Epithelial cell of proximal tubule (primary cell): ENCODE results near the gene ZNF746. TPM values are rescaled to one million over a fixed set of nuclear protein-coding genes. Genes with fewer than 3 reads are reported as not detected.
"Not testable (repeated sequence)": the region's sequence is repeated elsewhere in the genome, so short reads cannot be mapped to it uniquely, and the experiment has no call there.

Source experiments
- DNase-seq: peaks from one replicate; pipeline ENCODE4 v3.0.0-alpha.2; 2011; ENCODE audit warnings: low read depth
- H3K4me3 ChIP-seq: 2 replicates; pipeline ENCODE4 v1.5.1; 2011; ENCODE audit warnings: low read depth, mild to moderate bottlenecking, low read length
- total RNA-seq: library from RNA; depleted of rRNA; stranded (reverse); fragments of >200 nt; gene quantifications from 2 replicates; pipeline ENCODE4 v1.2.3, GENCODE V29; 2015
- TF ChIP-seq, protein P1 (sequence below): conservative IDR thresholded peaks from 2 replicates; pipeline ENCODE4 v1.5.1; 2012; ENCODE audit warnings: low read depth, mild to moderate bottlenecking, low read length

Gene ZNF746
- total RNA-seq, 1 donor from 2014 or later, result 18.5 TPM

DNA sequence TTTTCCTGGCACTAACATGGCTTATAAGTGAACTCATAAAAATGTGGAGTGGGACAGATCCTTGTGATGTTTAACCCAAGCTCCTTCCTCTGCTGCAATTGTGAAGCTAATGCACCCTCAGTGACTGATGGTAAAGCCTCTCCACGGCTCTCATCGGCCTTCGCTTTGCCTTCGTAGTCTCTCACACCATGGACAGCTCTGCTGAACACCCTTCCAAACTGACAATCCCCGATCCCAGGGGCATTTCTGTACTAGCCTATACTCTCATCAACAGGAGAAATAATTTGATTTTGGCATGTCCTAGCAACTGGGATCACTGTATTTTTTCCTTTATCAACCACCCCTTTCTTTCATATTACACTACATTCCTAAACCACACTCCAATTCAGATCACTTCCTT, 42.9 kb downstream of the ZNF746 start:
- no peak overlapping the region for H3K4me3 ChIP-seq
- DNase-seq, result no peak
- TF ChIP-seq, protein P1, sequence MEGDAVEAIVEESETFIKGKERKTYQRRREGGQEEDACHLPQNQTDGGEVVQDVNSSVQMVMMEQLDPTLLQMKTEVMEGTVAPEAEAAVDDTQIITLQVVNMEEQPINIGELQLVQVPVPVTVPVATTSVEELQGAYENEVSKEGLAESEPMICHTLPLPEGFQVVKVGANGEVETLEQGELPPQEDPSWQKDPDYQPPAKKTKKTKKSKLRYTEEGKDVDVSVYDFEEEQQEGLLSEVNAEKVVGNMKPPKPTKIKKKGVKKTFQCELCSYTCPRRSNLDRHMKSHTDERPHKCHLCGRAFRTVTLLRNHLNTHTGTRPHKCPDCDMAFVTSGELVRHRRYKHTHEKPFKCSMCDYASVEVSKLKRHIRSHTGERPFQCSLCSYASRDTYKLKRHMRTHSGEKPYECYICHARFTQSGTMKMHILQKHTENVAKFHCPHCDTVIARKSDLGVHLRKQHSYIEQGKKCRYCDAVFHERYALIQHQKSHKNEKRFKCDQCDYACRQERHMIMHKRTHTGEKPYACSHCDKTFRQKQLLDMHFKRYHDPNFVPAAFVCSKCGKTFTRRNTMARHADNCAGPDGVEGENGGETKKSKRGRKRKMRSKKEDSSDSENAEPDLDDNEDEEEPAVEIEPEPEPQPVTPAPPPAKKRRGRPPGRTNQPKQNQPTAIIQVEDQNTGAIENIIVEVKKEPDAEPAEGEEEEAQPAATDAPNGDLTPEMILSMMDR, result no peak

GRCh38 chr7:149454006-149454405, 43.6 kb downstream of the ZNF746 start:
- DNase-seq, result no peak
- TF ChIP-seq, protein P1, result no peak
- H3K4me3 ChIP-seq, result no peak overlapping the region

DNA sequence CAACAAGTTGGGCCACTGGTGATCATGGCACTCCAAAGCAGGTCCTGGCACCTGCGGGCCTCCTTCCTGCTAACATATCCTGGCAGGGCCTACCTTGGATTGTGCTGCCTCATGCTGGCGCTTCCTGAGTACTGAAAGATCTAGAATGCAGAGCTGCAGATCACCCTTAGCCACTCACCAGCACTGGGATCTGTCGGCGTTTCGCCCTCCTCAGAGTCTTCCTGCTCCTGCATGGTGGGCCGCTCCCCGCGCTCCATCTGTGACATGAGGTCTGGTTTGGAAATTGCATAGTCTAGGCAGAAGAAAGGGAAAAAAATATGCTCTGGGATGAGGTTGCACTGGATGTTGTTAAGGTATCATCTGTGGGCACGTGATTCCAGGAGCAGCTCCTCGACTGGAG, 46.8 kb downstream of the ZNF746 start:
- DNase-seq, result no peak
- no peak overlapping the region for H3K4me3 ChIP-seq
- TF ChIP-seq, protein P1, result no peak

GRCh38 chr7:149449897-149450296, 47.7 kb downstream of the ZNF746 start:
- no peak overlapping the region for H3K4me3 ChIP-seq
- TF ChIP-seq, protein P1, result no peak
- DNase-seq, result no peak

DNA sequence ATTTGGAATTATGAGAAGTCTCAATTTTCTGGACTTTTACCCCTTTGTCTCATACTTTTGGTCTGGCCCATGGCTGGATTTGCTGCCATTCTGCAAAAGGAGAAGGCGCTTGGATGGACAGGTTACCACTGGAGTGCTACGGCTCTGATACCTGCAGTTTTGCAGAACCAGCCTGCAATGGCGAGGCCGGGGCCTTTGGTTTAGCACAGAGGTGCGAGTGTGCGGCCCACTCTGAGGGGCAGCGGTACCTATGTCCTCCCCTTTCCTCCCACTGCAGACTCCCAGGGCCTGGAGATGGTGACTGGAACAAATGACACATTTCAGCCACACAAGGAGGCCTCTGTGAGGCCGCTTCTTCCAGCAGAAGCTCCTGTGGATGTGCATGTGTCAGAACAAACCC, 48.6 kb downstream of the ZNF746 start:
- H3K4me3 ChIP-seq, result no peak overlapping the region
- DNase-seq, result no peak
- TF ChIP-seq, protein P1, result no peak

DNA sequence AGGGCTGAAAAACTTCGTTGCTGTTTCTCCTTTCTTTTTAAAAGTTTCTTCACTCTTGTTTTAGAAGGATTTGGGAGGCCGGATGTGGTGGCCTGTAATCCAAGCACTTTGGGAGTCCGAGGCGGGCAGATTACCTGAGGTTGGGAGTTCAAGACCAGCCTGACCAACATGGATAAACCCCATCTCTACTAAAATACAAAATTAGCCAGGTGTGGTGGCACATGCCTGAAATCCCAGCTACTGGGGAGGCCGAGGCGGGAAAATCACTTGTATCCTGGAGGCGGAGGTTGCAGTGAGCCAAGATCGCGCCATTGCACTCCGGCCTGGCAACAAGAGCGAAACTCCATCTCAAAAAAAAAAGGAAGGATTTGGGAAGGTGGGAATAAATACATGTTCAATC, 51.6 kb downstream of the ZNF746 start:
- DNase-seq, H3K4me3 ChIP-seq: not testable (repeated sequence)

DNA sequence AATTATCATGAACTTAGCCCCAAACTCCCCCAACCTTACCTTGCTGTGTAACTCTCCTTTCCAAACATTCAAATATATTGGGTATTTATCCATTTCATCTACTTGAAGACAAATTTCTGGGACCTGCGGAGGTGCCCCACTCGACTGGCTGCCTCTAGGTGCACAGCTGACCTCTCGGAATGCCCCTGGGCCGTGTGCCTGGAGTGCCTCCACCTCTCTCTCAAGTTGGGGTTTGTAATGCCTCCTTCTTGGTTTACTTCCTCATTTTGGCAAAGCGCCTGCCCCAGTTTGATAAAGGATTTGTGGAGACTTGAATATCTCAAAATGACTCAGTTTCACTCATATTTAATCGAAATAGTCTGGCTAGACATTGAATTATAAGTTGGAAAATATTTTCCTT, 53.3 kb downstream of the ZNF746 start:
- TF ChIP-seq, protein P1, result no peak
- no peak for DNase-seq
- H3K4me3 ChIP-seq, result no peak overlapping the region

- H3K4me3 ChIP-seq, result no peak overlapping the region
- TF ChIP-seq, protein P1, result no peak
- no peak for DNase-seq
Measured at GRCh38 chr7:149443523-149443922, 54.1 kb downstream of the ZNF746 start.
